Activated CD8-positive, alpha-beta T cell treated with anti-CD3 and anti-CD28 coated beads for 36 hours (primary cell): ENCODE data around the gene CDKN2A. TPM values are rescaled to one million over a fixed set of nuclear protein-coding genes. Genes with fewer than 3 reads are reported as not detected.

Experiments
- ATAC-seq: fragments of 200-7000 bp; cut with Tn5 transposase; one replicate; pipeline ENCODE4 v1.10.0; 2021; ENCODE audit warnings: mild to moderate bottlenecking, moderate library complexity
- CTCF ChIA-PET: fragments of 350-600 bp; sonication (Branson Sonifier 250); formaldehyde crosslinking; loops from one replicate; lab custom pipeline; 2021; ENCODE audit warnings: antibody characterized with exemption; lab: Charles Lee
- POLR2A ChIA-PET: fragments of 350-600 bp; sonication (Branson Sonifier 250); formaldehyde crosslinking; loops from one replicate; lab custom pipeline; 2021; ENCODE audit warnings: antibody characterized with exemption; lab: Charles Lee
- DNase-seq: peaks from one replicate; pipeline ENCODE4 v3.0.0-alpha.2; 2020
- H3K27ac Mint-ChIP-seq: one replicate; pipeline ENCODE4 v1.8.0; 2021; ENCODE audit warnings: mild to moderate bottlenecking, mixed read lengths
- H3K27me3 Mint-ChIP-seq: one replicate; pipeline ENCODE4 v1.8.0; 2021; ENCODE audit warnings: mixed read lengths
- H3K36me3 Mint-ChIP-seq: one replicate; pipeline ENCODE4 v1.8.0; 2021; ENCODE audit warnings: low read depth, mixed read lengths
- H3K4me1 Mint-ChIP-seq: one replicate; pipeline ENCODE4 v1.8.0; 2021; ENCODE audit warnings: low read depth, mixed read lengths
- H3K4me3 Mint-ChIP-seq: one replicate; pipeline ENCODE4 v1.8.0; 2021; ENCODE audit warnings: mild to moderate bottlenecking, moderate library complexity, mixed read lengths
- H3K9me3 Mint-ChIP-seq: one replicate; pipeline ENCODE4 v1.8.0; 2021; ENCODE audit warnings: mixed read lengths
- CTCF ChIP-seq: fragments of 200-600 bp; IDR thresholded peaks from one replicate; pipeline ENCODE4 v1.8.0; 2022; ENCODE audit warnings: antibody characterized with exemption, mild to moderate bottlenecking
- intact Hi-C: fragments of 100-400 bp; cut with micrococcal nuclease; formaldehyde crosslinking; loops from one replicate; pipeline ENCODE4 v1.10.0; 2022
- total RNA-seq, 2 experiments: library from RNA; stranded (reverse); gene quantifications; one replicate each; pipeline ENCODE4 v1.2.3, GENCODE V29; 2021

The CDKN2A gene
- total RNA-seq, 2 experiments from 2014 or later = 2.1 to 2.5 TPM

- peaks cover 21% of the 10 kb centered on the region for H3K4me1 Mint-ChIP-seq
- no peak for DNase-seq
- no peak overlapping the region for H3K27ac Mint-ChIP-seq
- intact Hi-C loops = loop anchor here (5.0 kb wide), 1 partner anchor 42 kb away; no protein-coding TSS in a partner anchor
- H3K27me3 Mint-ChIP-seq = peaks cover 50% of the 10 kb centered on the region
- ChIA-PET CTCF (interaction anchor here (0.8 to 5.8 kb wide), 35 partner anchors 9 to 774 kb away, joined by 3 to 93 read pairs (median 9); partner anchors contain the start of genes CDKN2A and CDKN2B-AS1), POLR2A (interaction anchor here (2.0 kb wide), 1 partner anchor 197 kb away, joined by 5 read pairs; no protein-coding TSS in a partner anchor)
- TF ChIP-seq CTCF = no peak
- ATAC-seq = no peak
- no peaks in the 10 kb centered on the region for H3K36me3 Mint-ChIP-seq
- H3K9me3 Mint-ChIP-seq = no peaks in the 10 kb centered on the region
- H3K4me3 Mint-ChIP-seq = peak overlapping the region; percentile 72
Observed at GRCh38 chr9:22009506-22009867, 15.3 kb upstream of the CDKN2A start.

- DNase-seq (peak; percentile 71), ATAC-seq (peak; percentile 89)
- TF ChIP-seq CTCF = peak; percentile 78
- Mint-ChIP-seq H3K36me3 (no peaks in the 10 kb centered on the region), H3K9me3 (no peaks in the 10 kb centered on the region), H3K27me3 (peaks cover 55% of the 10 kb centered on the region), H3K4me1 (peaks cover 21% of the 10 kb centered on the region), H3K27ac (no peak within 1 kb of the TSS), H3K4me3 (peak within 1 kb of the TSS; percentile 72)
- CTCF ChIA-PET = interaction anchor here (0.7 to 5.8 kb wide), 59 partner anchors 9 to 794 kb away, joined by 3 to 93 read pairs (median 5); partner anchors contain the start of genes CDKN2A and CDKN2B-AS1
- POLR2A ChIA-PET = interaction anchor here (0.8 to 2.0 kb wide), 2 partner anchors 197 to 198 kb away, joined by 3 to 5 read pairs; no protein-coding TSS in a partner anchor
- intact Hi-C loops = loop anchor here (1.0 to 5.0 kb wide), 2 partner anchors 42 to 196 kb away; no protein-coding TSS in a partner anchor
Observed at GRCh38 chr9:22008717-22009505, 14.7 kb upstream of the CDKN2A start, which contains the start of gene CDKN2B. CDKN2B (minus strand) TSS chr9:22009305; CDS start chr9:22008953, 352 bp downstream.

GRCh38 chr9:22008384-22008716 is 14.2 kb upstream of the CDKN2A start:
- no peak for DNase-seq
- peaks cover 59% of the 10 kb centered on the region for H3K27me3 Mint-ChIP-seq
- H3K4me3 Mint-ChIP-seq = peak overlapping the region; percentile 34
- no peak for TF ChIP-seq CTCF
- no peak overlapping the region for H3K27ac Mint-ChIP-seq
- peaks cover 21% of the 10 kb centered on the region for H3K4me1 Mint-ChIP-seq
- H3K9me3 Mint-ChIP-seq = no peaks in the 10 kb centered on the region
- intact Hi-C loops = loop anchor here (1.0 to 5.0 kb wide), 2 partner anchors 41 to 195 kb away; no protein-coding TSS in a partner anchor
- ATAC-seq = no peak
- no peaks in the 10 kb centered on the region for H3K36me3 Mint-ChIP-seq
- CTCF ChIA-PET = interaction anchor here (0.6 to 5.8 kb wide), 61 partner anchors 9 to 793 kb away, joined by 3 to 93 read pairs (median 5); partner anchors contain the start of genes CDKN2A and CDKN2B-AS1
- POLR2A ChIA-PET = interaction anchor here (0.8 to 2.0 kb wide), 4 partner anchors 14 to 198 kb away, joined by 3 to 5 read pairs (median 3); partner anchors contain the start of genes CDKN2A and CDKN2B-AS1

- Mint-ChIP-seq H3K4me3 (no peak overlapping the region), H3K36me3 (no peaks in the 10 kb centered on the region), H3K27ac (no peak overlapping the region), H3K9me3 (no peaks in the 10 kb centered on the region), H3K27me3 (peaks cover 70% of the 10 kb centered on the region), H3K4me1 (peaks cover 21% of the 10 kb centered on the region)
- ATAC-seq (no peak), DNase-seq (no peak)
- TF ChIP-seq CTCF = no peak
- ChIA-PET CTCF (interaction anchor here (0.8 to 5.8 kb wide), 5 partner anchors 31 to 195 kb away, joined by 3 to 93 read pairs (median 24); no protein-coding TSS in a partner anchor), POLR2A (no interaction called here)
- intact Hi-C loops = loop anchor here (5.0 kb wide), 1 partner anchor 39 kb away; no protein-coding TSS in a partner anchor
Observed at GRCh38 chr9:22005702-22006606, 11.8 kb upstream of the CDKN2A start.
